GM19324 (cell line): ENCODE measurements around the gene ZNF891.

Experiments
- ATAC-seq: cut with Tn5 transposase; IDR thresholded peaks from one replicate; pipeline ENCODE4 v1.9.1; 2021; ENCODE audit warnings: mild to moderate bottlenecking, moderate library complexity; ENCODE audit not compliant: unreplicated experiment, low FRiP score

ZNF891 gene

DNA sequence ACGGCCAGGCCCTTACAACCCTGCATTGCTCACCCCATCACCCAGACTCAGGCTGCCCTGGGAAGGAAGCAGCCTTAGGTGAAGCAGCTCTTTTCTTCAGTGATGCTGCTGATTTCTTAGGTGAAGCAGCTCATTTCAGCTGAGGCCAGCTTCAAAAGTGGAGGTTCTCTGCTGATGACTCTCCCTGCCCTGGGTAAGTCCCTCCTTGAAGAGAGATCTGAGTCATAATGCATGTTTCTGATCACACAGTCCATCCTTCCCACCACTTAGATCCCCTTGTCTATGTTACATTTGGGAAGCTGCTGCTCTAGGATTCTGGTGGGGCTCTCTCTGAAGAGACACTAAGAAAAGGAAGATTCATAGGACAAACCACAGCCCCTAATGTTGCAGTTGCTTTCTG, 66.5 kb downstream of the ZNF891 start:
- no peak for ATAC-seq

DNA sequence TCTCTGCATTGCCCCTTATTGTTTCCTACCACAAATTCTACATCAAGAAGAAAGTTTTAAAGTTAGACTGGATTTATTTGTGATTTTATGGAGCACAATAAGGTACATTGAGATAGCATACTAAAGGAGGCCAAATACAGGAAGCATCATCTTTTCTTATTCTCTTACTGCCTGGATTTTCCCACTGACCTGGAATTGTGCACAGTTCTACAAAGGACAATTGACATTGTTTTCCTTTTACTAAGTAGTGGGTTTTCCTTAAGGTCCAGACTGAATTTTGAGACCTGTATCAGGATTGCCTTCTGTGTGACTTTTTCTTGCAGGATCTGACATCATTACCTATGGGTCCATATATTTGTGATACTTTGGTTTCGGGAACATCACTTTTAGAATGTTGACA, 68.1 kb downstream of the ZNF891 start:
- ATAC-seq: no peak

DNA sequence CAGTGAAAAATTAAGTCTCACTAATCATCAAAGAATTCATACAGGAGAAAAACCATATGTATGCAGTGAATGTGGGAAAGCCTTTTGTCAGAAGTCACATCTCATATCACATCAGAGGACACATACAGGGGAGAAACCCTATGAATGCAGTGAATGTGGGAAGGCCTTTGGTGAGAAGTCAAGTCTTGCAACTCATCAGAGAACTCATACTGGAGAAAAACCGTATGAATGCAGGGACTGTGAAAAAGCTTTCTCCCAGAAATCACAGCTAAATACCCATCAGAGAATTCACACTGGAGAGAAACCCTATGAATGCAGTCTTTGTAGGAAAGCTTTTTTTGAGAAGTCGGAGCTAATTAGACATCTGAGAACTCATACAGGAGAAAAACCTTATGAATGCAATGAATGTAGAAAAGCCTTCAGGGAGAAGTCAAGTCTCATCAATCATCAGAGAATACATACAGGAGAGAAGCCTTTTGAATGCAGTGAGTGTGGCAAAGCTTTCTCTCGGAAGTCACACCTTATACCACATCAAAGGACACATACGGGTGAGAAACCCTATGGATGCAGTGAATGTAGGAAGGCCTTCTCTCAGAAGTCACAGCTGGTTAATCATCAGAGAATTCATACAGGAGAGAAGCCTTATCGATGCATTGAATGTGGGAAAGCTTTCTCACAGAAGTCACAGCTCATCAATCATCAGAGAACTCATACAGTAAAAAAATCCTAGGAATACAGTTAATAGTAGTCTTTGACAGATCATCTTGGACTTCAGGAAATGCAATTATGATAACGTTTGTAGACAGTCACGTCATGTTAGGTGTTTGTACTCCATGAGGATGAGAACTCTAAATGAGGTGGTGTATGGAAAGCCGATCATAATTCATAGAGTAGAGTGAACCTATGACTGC, 71.6 kb downstream of the ZNF891 start:
- no peak for ATAC-seq

DNA sequence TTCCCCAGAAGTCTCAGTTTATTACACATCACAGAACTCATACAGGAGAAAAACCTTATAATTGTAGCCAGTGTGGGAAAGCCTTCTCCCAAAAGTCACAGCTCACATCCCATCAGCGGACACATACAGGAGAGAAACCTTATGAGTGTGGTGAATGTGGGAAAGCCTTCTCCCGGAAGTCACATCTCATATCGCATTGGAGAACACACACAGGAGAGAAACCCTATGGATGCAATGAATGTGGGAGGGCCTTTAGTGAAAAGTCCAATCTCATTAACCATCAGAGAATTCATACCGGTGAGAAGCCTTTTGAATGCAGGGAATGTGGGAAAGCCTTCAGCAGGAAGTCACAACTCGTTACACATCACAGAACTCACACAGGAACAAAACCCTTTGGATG, 72.6 kb downstream of the ZNF891 start:
- no peak for ATAC-seq
